GM19351 (cell line): ENCODE measurements around the gene RASAL1.

Source experiments
- ATAC-seq: cut with Tn5 transposase; IDR thresholded peaks from one replicate; pipeline ENCODE4 v1.9.1; 2021; ENCODE audit warnings: mild to moderate bottlenecking, moderate library complexity; ENCODE audit not compliant: unreplicated experiment

RASAL1 gene

GRCh38 chr12:113135178-113136127 lies at the start of gene RASAL1:
Gene RASAL1, minus strand, starts transcription at chr12:113135761. Its CDS starts 299 bp downstream, at chr12:113135462.
- ATAC-seq, result peak; percentile 71

- peak; percentile 85 for ATAC-seq
Measured at GRCh38 chr12:113184900-113185179, 49.3 kb upstream of the RASAL1 start.

- peak; percentile 55 for ATAC-seq
Measured at GRCh38 chr12:113184098-113184899, 48.7 kb upstream of the RASAL1 start.

GRCh38 chr12:113183030-113183589 lies 47.5 kb upstream of the RASAL1 start:
- ATAC-seq, result no peak

- ATAC-seq, result no peak
Measured at GRCh38 chr12:113181975-113182374, 46.4 kb upstream of the RASAL1 start.

- ATAC-seq, result no peak
Measured at GRCh38 chr12:113180333-113180732, 44.8 kb upstream of the RASAL1 start.

- no peak for ATAC-seq
Measured at GRCh38 chr12:113179023-113179422, 43.5 kb upstream of the RASAL1 start.

GRCh38 chr12:113174461-113175384 lies 39.2 kb upstream of the RASAL1 start:
- no peak for ATAC-seq

- ATAC-seq, result peak; percentile 71
Measured at GRCh38 chr12:113173081-113173698, 37.6 kb upstream of the RASAL1 start.

GRCh38 chr12:113172185-113172584 lies 36.6 kb upstream of the RASAL1 start:
- ATAC-seq, result no peak

GRCh38 chr12:113171543-113171942 lies 36.0 kb upstream of the RASAL1 start:
- ATAC-seq, result no peak

GRCh38 chr12:113170926-113171325 lies 35.4 kb upstream of the RASAL1 start:
- no peak for ATAC-seq

GRCh38 chr12:113170457-113170856 lies 34.9 kb upstream of the RASAL1 start:
- ATAC-seq, result no peak

GRCh38 chr12:113169697-113170096 lies 34.1 kb upstream of the RASAL1 start:
- no peak for ATAC-seq

- no peak for ATAC-seq
Measured at GRCh38 chr12:113167868-113168267, 32.3 kb upstream of the RASAL1 start.

- ATAC-seq, result no peak
Measured at GRCh38 chr12:113165521-113166450, 30.2 kb upstream of the RASAL1 start.

GRCh38 chr12:113164014-113164413 lies 28.5 kb upstream of the RASAL1 start:
- no peak for ATAC-seq

GRCh38 chr12:113163030-113163360 lies 27.4 kb upstream of the RASAL1 start:
- ATAC-seq, result no peak
